ENCODE measurements around the gene FAM193B.

DNA sequence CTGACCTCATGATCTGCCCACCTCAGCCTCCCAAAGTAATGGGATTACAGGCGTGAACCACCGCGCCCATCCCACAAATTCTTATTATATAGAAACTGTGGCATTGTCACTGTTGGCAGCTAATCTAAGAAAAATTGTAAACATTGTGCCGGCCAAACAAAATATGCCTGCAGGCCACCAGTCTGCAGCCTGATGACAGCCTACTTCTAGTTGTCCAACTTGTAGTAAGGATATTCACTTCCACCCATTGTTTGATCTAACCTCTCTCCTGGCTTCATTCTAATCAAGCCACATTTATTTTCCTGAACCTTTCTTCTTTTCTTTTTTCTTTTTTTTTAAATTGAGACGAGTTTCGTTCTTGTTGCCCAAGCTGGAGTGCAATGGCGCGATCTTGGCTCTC lies 24.0 kb upstream of the FAM193B start:
- TF ChIP-seq, protein P1, sequence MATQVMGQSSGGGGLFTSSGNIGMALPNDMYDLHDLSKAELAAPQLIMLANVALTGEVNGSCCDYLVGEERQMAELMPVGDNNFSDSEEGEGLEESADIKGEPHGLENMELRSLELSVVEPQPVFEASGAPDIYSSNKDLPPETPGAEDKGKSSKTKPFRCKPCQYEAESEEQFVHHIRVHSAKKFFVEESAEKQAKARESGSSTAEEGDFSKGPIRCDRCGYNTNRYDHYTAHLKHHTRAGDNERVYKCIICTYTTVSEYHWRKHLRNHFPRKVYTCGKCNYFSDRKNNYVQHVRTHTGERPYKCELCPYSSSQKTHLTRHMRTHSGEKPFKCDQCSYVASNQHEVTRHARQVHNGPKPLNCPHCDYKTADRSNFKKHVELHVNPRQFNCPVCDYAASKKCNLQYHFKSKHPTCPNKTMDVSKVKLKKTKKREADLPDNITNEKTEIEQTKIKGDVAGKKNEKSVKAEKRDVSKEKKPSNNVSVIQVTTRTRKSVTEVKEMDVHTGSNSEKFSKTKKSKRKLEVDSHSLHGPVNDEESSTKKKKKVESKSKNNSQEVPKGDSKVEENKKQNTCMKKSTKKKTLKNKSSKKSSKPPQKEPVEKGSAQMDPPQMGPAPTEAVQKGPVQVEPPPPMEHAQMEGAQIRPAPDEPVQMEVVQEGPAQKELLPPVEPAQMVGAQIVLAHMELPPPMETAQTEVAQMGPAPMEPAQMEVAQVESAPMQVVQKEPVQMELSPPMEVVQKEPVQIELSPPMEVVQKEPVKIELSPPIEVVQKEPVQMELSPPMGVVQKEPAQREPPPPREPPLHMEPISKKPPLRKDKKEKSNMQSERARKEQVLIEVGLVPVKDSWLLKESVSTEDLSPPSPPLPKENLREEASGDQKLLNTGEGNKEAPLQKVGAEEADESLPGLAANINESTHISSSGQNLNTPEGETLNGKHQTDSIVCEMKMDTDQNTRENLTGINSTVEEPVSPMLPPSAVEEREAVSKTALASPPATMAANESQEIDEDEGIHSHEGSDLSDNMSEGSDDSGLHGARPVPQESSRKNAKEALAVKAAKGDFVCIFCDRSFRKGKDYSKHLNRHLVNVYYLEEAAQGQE (IDR thresholded peaks at IDR 0.05; ENCODE audit: insufficient replicate concordance, low read depth): no peak
- TF ChIP-seq CTCF (IDR thresholded peaks at IDR 0.05; ENCODE audit: insufficient read depth, low read length) (no peak), POLR2AphosphoS5 (IDR thresholded peaks at IDR 0.05; ENCODE audit: low read depth) (no peak), SPI1 (IDR thresholded peaks at IDR 0.05; ENCODE audit: borderline replicate concordance, low read depth) (no peak)

All from HL-60 (cell line).